NB4 (cell line): ENCODE measurements around the gene ODAD3.
"Not testable (repeated sequence)": the region's sequence is repeated elsewhere in the genome, so short reads cannot be mapped to it uniquely, and the experiment has no call there.

ENCODE experiments used
- CTCF ChIP-seq: IDR thresholded peaks from one replicate; pipeline ENCODE4 v1.5.1; 2012; ENCODE audit warnings: low read depth, low read length
- POLR2A ChIP-seq: IDR thresholded peaks from 2 replicates; pipeline ENCODE4 v1.6.1; 2011; ENCODE audit warnings: mild to moderate bottlenecking; ENCODE audit not compliant: insufficient read length; ENCODE audit errors: extremely low read depth

GRCh38 chr19:11406703-11407236 is 28.2 kb downstream of the ODAD3 start:
- TF ChIP-seq POLR2A, CTCF: not testable (repeated sequence)
